ENCODE measurements around the gene NKX1-1. TPM values are rescaled to one million over a fixed set of nuclear protein-coding genes. Genes with fewer than 3 reads are reported as not detected.

Gene NKX1-1
- total RNA-seq, 6 experiments from 2014 or later = not detected

DNA sequence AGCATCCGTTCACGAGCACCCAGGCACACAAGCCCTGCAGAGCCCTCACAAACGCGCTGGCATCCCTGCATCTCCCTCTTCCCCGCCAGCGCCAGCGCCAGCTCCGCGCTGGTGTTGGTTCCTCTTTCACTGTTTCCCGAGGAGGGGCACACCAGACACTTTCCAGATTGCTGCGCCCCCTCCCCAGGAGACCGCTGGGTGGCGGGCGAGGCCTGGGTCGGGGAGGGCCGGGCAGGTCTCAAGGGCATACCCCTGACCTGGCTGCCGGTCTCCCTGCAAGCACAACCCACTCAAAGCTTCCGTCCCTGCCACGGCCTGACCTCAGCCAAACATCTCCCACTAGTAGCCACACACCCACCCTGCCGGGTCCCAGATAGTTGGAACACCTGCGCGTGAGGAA is 2.2 kb upstream of the NKX1-1 start:
- Histone ChIP-seq H3K27me3 (peaks cover 5 to 40% of the 10 kb centered on the region in 2 donors), H3K4me3 (no peak overlapping the region), H3K36me3 (no peaks in the 10 kb centered on the region), H3K4me1 (no peaks in the 10 kb centered on the region), H3K27ac (no peak overlapping the region), H3K9me3 (no peaks in the 10 kb centered on the region)
- TF ChIP-seq POLR2A (IDR thresholded peaks at IDR 0.05) (no peak), CTCF (IDR thresholded peaks at IDR 0.05) (no peak)
- 24% methylated on average over 5 of the region's 22 CpGs for WGBS (ENCODE audit: insufficient coverage, low coverage, low lambda C conversion rate, missing lambda C conversion rate)
- intact Hi-C loops (cut with DNase I) = no loop called here
- DNase-seq = peak in 2 of 3 donors; percentile 34 to 37
- no peak for ATAC-seq

GRCh38 chr4:1407657-1408333 is 1.6 kb upstream of the NKX1-1 start:
- no peak for TF ChIP-seq POLR2A (IDR thresholded peaks at IDR 0.05)
- Histone ChIP-seq H3K9me3 (no peaks in the 10 kb centered on the region), H3K36me3 (no peaks in the 10 kb centered on the region), H3K27ac (no peak overlapping the region), H3K27me3 (peaks cover under 1 to 34% of the 10 kb centered on the region in 2 donors), H3K4me1 (no peaks in the 10 kb centered on the region), H3K4me3 (no peak overlapping the region)
- intact Hi-C loops (cut with DNase I) = no loop called here
- ATAC-seq (no peak), DNase-seq (peak in 2 of 3 donors; percentile 29 to 35)
- WGBS (ENCODE audit: insufficient coverage, low coverage, low lambda C conversion rate, missing lambda C conversion rate) = 4% methylated on average over 29 of the region's 53 CpGs

GRCh38 chr4:1406981-1407656 is 877 bp upstream of the NKX1-1 start:
- Histone ChIP-seq H3K4me3 (no peak overlapping the region), H3K27me3 (peaks cover 0 to 33% of the 10 kb centered on the region in 2 donors), H3K9me3 (no peaks in the 10 kb centered on the region), H3K4me1 (no peaks in the 10 kb centered on the region), H3K36me3 (no peaks in the 10 kb centered on the region), H3K27ac (no peak overlapping the region)
- intact Hi-C loops (cut with DNase I) = no loop called here
- TF ChIP-seq CTCF (IDR thresholded peaks at IDR 0.05) (no peak), POLR2A (IDR thresholded peaks at IDR 0.05) (no peak)
- DNase-seq (peak in 1 of 3 donors; percentile 42), ATAC-seq (no peak)
- under 1% methylated on average over 16 of the region's 50 CpGs for WGBS (ENCODE audit: insufficient coverage, low coverage, low lambda C conversion rate, missing lambda C conversion rate)

DNA sequence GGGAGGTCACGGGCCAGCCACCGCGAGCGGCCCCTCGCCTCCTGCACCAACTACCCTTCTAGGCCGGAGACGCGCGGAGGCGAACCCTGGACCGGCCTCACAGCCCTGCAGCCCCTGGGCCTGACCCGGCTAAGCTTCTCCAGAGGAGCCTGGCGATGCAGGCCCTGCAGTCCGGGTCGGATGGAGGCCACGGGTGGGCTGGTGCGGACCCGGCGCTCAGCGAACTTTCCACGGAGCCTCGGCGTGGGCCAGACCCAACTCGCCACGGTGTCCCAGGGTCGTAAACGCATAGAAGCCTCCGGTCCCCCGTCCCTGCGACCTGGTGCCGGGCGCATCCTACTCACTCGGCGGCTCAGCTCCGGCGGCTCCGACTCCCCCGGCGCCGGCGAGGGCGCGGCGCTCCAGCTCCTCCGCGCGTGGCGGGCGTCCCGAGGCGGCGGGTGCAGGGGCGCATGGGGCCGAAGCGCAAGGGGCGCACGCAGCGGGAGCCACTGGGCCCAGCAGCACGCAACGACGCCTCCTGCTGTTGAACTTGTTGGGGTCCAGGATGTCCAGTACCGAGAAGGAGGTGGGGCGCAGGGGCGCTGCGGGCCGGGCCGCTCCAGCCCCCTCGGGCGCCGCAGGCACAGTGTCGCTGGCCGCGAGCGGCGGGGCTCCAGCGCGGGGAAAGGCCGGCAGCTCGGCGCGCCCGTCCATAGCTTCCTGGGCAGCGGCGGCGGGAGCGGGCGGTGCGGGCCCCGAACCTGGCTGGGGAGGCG is 427 bp downstream of the NKX1-1 start:
- 11% methylated on average over 19 of the region's 90 CpGs for WGBS (ENCODE audit: insufficient coverage, low coverage, low lambda C conversion rate, missing lambda C conversion rate)
- intact Hi-C loops (cut with DNase I) = no loop called here

More for the DNA sequence above, 427 bp downstream of the NKX1-1 start:
- Histone ChIP-seq H3K4me1 (no peaks in the 10 kb centered on the region), H3K4me3 (no peak overlapping the region), H3K27ac (no peak overlapping the region), H3K9me3 (no peaks in the 10 kb centered on the region), H3K36me3 (no peaks in the 10 kb centered on the region), H3K27me3 (peaks cover 3 to 33% of the 10 kb centered on the region in 2 donors)
- no peak for TF ChIP-seq POLR2A (IDR thresholded peaks at IDR 0.05)
- TF ChIP-seq CTCF (IDR thresholded peaks at IDR 0.05) = no peak
- DNase-seq (peak in 1 of 3 donors; percentile 35), ATAC-seq (no peak)
